AG04450 (cell line): ENCODE data around the gene MKNK1. TPM values are rescaled to one million over a fixed set of nuclear protein-coding genes. Genes with fewer than 3 reads are reported as not detected.
A peak's percentile ranks its signal among the peaks of the same experiment; 100 is the strongest.

Experiments
- CTCF ChIA-PET: fragments of 300-600, 350-600 bp; formaldehyde crosslinking; extraction: SDS; loops from one replicate; lab custom pipeline; 2022; ENCODE audit warnings: antibody characterized with exemption, inconsistent platforms; lab: Charles Lee
- POLR2A ChIA-PET: fragments of 350-600 bp; formaldehyde crosslinking; extraction: SDS; loops from one replicate; lab custom pipeline; 2021; ENCODE audit warnings: antibody characterized with exemption, inconsistent platforms; lab: Yijun Ruan, JAX
- DNase-seq: peaks from one replicate; pipeline ENCODE4 v3.0.0-alpha.2; 2011; ENCODE audit warnings: low read depth, low spot score
- H3K27ac ChIP-seq: one replicate; pipeline ENCODE4 v1.5.1; 2012; ENCODE audit warnings: low read depth, low read length, control low read depth
- H3K27me3 ChIP-seq: one replicate; pipeline ENCODE4 v1.6.0; 2012; ENCODE audit warnings: low read length; ENCODE audit not compliant: control insufficient read depth, insufficient read depth
- H3K4me3 ChIP-seq: 2 replicates; pipeline ENCODE4 v1.5.1; 2011; ENCODE audit warnings: mild to moderate bottlenecking, low read depth, low read length, control low read depth
- H3K9me3 ChIP-seq: 2 replicates; pipeline ENCODE4 v1.5.1; 2012; ENCODE audit warnings: low read length; ENCODE audit not compliant: control insufficient read depth, insufficient read depth
- polyA plus RNA-seq: library from polyadenylated mRNA; depleted of rRNA; stranded (reverse); fragments of >200 nt; gene quantifications from 2 replicates; pipeline ENCODE4 v1.2.3, GENCODE V29; 2011
- TF ChIP-seq, protein P1 (sequence below): IDR thresholded peaks from 2 replicates; pipeline ENCODE4 v1.5.1; 2011; ENCODE audit warnings: low read depth, low read length, control low read depth, inconsistent platforms

Gene MKNK1
- polyA plus RNA-seq, 1 experiment, result 41.5 TPM

DNA sequence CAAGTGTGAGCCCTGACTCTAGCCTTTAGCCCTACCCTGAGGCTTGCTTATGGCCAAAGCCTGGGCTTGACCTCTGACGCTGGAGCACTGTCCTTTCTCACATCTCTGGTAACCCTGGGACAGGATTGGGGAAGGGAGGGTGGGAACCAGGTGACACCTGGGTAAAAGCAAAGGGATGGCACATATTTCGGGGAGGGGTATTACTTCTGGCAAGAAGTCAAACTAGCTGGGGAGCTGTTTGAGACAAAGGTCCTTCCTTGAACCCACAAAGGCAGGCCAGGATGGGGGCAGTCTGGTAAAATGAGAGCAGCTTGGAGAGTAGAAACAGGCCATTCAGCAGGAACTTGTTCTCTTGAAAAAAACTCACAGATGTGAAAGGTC lies 10.5 kb upstream of the MKNK1 start:
- CTCF ChIA-PET, result interaction anchor here (1.3 kb wide), 1 partner anchor 10 kb away, joined by 5 read pairs; the partner anchor contains the start of gene MKNK1
- POLR2A ChIA-PET, result interaction anchor here (1.5 to 2.0 kb wide), 2 partner anchors 10 to 54 kb away, joined by 3 to 10 read pairs; partner anchors contain the start of genes ATPAF1 and MKNK1
- no peaks in the 10 kb centered on the region; the same call in 1 of the 2 replicates for H3K9me3 ChIP-seq
- no peak for DNase-seq
- no peak overlapping the region for H3K4me3 ChIP-seq
- TF ChIP-seq, protein P1, sequence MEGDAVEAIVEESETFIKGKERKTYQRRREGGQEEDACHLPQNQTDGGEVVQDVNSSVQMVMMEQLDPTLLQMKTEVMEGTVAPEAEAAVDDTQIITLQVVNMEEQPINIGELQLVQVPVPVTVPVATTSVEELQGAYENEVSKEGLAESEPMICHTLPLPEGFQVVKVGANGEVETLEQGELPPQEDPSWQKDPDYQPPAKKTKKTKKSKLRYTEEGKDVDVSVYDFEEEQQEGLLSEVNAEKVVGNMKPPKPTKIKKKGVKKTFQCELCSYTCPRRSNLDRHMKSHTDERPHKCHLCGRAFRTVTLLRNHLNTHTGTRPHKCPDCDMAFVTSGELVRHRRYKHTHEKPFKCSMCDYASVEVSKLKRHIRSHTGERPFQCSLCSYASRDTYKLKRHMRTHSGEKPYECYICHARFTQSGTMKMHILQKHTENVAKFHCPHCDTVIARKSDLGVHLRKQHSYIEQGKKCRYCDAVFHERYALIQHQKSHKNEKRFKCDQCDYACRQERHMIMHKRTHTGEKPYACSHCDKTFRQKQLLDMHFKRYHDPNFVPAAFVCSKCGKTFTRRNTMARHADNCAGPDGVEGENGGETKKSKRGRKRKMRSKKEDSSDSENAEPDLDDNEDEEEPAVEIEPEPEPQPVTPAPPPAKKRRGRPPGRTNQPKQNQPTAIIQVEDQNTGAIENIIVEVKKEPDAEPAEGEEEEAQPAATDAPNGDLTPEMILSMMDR, result no peak
- H3K27me3 ChIP-seq, result no peaks in the 10 kb centered on the region
- H3K27ac ChIP-seq, result no peak overlapping the region

DNA sequence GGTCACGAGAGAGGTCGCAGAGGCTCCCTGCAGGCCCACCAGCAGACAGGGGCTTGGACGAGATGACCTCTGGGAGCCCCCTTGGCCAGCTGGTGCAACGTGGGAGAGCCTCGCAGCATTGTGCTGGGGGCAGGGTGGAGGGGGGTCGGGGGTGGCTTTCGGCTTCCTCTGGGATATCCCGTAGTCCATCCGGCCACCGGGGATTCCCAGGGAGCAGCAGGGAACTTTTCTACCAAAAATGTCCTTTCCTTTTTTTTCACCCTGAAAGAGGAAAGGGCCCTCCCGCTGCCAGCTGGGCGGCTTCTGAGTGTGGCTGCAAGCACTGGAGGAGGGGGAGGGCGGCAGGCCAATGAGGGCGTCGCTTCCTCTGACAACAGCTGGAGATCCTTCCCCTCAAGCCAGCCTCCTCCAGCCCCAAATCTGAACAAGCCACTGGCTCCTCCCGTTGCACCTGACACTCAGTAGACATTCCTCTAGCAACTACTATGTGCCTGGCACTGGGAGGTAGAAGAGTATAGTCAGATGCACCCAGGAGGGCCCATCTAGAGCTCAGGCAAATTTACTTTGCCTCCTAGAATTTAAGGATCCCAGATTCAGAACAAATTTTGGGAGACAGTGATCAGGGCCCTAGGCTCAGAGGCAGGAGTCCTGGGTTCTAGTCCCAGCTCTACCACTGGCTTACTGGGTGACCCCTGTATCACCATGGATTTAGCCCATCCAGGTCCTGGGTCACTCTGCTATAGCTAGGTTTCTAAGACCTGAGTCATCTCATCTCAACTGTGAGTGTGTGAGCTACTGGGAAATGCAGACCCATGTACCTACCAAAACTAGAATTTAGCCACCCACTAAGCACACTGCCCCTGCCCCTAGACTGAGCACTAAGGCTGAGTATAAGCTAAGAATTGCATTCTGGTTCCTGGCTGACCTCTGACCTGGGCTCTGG lies 9.9 kb upstream of the MKNK1 start:
- H3K27me3 ChIP-seq, result no peaks in the 10 kb centered on the region
- no peaks in the 10 kb centered on the region; the same call in 1 of the 2 replicates for H3K9me3 ChIP-seq
- ChIA-PET POLR2A (interaction anchor here (1.5 to 2.0 kb wide), 2 partner anchors 9 to 55 kb away, joined by 3 to 10 read pairs; partner anchors contain the start of genes ATPAF1 and MKNK1), CTCF (interaction anchor here (0.6 to 1.3 kb wide), 2 partner anchors 9 to 359 kb away, joined by 5 to 7 read pairs; partner anchors contain the start of gene MKNK1)
- DNase-seq, result peak; percentile 50
- peak overlapping the region; percentile 32; the same call in 1 of the 2 replicates for H3K4me3 ChIP-seq
- peak overlapping the region; percentile 52 for H3K27ac ChIP-seq
- TF ChIP-seq, protein P1, result no peak

DNA sequence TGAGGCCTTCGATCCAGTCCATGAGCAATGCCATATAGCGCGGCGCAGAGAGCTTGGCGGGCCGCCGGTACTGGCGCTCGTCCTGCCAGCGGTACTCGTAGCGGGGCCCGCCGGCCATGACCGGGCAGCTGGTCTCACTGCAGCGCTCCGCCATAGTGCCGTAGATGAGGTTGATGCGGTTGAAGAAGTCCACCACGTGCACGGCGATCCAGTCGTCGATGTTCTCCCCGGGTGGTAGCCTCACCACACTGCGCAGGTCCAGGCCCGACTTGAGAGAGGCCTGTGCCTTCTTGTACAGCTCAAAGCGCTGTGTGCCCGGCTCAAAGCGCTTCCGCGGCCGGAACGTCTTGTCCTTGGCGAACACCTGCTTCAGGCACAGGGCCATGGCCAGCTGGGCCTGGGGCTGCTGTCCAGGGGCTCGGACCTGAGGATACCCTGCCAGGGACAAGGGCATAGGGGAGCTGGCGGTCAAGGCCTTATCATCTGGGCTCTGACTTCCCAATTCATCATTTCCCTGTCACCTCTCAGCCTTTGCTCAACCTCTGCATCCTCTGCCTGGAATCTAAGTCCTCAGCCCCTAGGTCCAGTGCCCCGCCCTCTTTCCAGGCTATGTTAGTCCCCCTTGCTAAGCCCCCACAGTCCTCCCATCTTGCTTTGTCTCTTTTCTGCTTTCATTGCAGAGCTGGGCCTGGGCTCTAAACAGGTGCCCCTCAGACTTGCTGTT lies 9.0 kb upstream of the MKNK1 start:
- H3K27ac ChIP-seq, result peak overlapping the region; percentile 52
- no peaks in the 10 kb centered on the region for H3K27me3 ChIP-seq
- ChIA-PET CTCF (no interaction called here), POLR2A (interaction anchor here (1.5 to 2.0 kb wide), 2 partner anchors 9 to 56 kb away, joined by 3 to 10 read pairs; partner anchors contain the start of genes ATPAF1 and MKNK1)
- H3K9me3 ChIP-seq, result no peaks in the 10 kb centered on the region; the same call in 1 of the 2 replicates
- peak overlapping the region; percentile 32; the same call in 1 of the 2 replicates for H3K4me3 ChIP-seq
- TF ChIP-seq, protein P1, result no peak
- no peak for DNase-seq

DNA sequence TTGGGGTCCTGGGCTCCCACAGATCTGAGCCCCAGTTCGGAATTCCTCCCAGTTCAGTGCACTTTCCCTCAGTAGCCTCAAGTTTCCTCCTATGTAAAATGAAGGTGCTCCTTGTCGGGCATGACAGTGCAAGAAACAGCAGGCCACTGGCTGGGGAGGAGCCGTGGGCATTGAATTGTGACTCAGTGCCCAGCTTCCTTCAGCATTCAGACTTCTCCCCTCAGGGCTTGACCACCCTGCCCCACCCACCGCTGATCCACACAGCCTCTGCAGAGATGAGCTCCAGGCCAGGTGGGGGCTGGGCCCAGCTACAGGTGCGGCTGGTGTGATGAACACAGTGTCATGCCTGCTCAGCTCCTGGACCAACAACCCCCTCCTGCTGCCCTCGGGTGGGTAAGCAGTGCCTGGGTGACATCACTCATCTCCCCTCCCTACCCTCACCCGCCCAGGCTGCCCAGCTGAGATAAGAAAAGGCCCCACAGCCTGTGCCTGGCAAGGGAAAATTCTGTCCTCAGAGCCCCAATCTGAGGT lies 7.7 kb upstream of the MKNK1 start:
- Histone ChIP-seq H3K27ac (no peak overlapping the region), H3K27me3 (no peaks in the 10 kb centered on the region), H3K4me3 (no peak overlapping the region), H3K9me3 (no peaks in the 10 kb centered on the region; the same call in 1 of the 2 replicates)
- no peak for DNase-seq
- TF ChIP-seq, protein P1, result no peak
- ChIA-PET CTCF (no interaction called here), POLR2A (interaction anchor here (0.7 kb wide), 1 partner anchor 8 kb away, joined by 12 read pairs; the partner anchor contains the start of gene MKNK1)
